ENCODE results near the gene SLC24A3.

The SLC24A3 gene

GRCh38 chr20:19582782-19583181 is 370.3 kb downstream of the SLC24A3 start:
- TF ChIP-seq CTCF (IDR thresholded peaks at IDR 0.05): no peak
- Histone ChIP-seq H3K36me3 (no peaks in the 10 kb centered on the region), H3K9me3 (no peaks in the 10 kb centered on the region)

GRCh38 chr20:19583532-19584175 is 371.2 kb downstream of the SLC24A3 start:
- no peaks in the 10 kb centered on the region for H3K27me3 ChIP-seq
- peak; percentile 84 for TF ChIP-seq CTCF (IDR thresholded peaks at IDR 0.05)
- no peak overlapping the region for H3K4me3 ChIP-seq (ENCODE audit: low read depth in 1 of 2, low read length in 1 of 2)
- no peaks in the 10 kb centered on the region for H3K4me1 ChIP-seq (ENCODE audit: control insufficient read depth in 1 of 2, insufficient read depth in 1 of 2, low read depth in 1 of 2, low read length in 1 of 2)
- H3K9me3 ChIP-seq: no peaks in the 10 kb centered on the region
- H3K36me3 ChIP-seq: no peaks in the 10 kb centered on the region
- H3K27ac ChIP-seq: no peak overlapping the region

More at GRCh38 chr20:19582782-19583181, 370.3 kb downstream of the SLC24A3 start:
- Histone ChIP-seq H3K27me3 (no peaks in the 10 kb centered on the region), H3K4me1 (ENCODE audit: control insufficient read depth in 1 of 2, insufficient read depth in 1 of 2, low read depth in 1 of 2, low read length in 1 of 2) (no peaks in the 10 kb centered on the region), H3K27ac (no peak overlapping the region), H3K4me3 (ENCODE audit: low read depth in 1 of 2, low read length in 1 of 2) (no peak overlapping the region)

- Histone ChIP-seq H3K27me3 (no peaks in the 10 kb centered on the region), H3K4me3 (ENCODE audit: low read depth in 1 of 2, low read length in 1 of 2) (no peak overlapping the region), H3K4me1 (ENCODE audit: control insufficient read depth in 1 of 2, insufficient read depth in 1 of 2, low read depth in 1 of 2, low read length in 1 of 2) (no peaks in the 10 kb centered on the region), H3K36me3 (no peaks in the 10 kb centered on the region), H3K9me3 (no peaks in the 10 kb centered on the region), H3K27ac (no peak overlapping the region)
- no peak for TF ChIP-seq CTCF (IDR thresholded peaks at IDR 0.05)
Observed at GRCh38 chr20:19588241-19588640, 375.8 kb downstream of the SLC24A3 start.

- no peaks in the 10 kb centered on the region for H3K9me3 ChIP-seq
- H3K27ac ChIP-seq: no peak overlapping the region
Observed at GRCh38 chr20:19588732-19589131, 376.3 kb downstream of the SLC24A3 start.

GRCh38 chr20:19589787-19590362 is 377.4 kb downstream of the SLC24A3 start:
- Histone ChIP-seq H3K9me3 (no peaks in the 10 kb centered on the region), H3K4me1 (ENCODE audit: control insufficient read depth in 1 of 2, insufficient read depth in 1 of 2, low read depth in 1 of 2, low read length in 1 of 2) (no peaks in the 10 kb centered on the region)
- TF ChIP-seq CTCF (IDR thresholded peaks at IDR 0.05): no peak

More at GRCh38 chr20:19588732-19589131, 376.3 kb downstream of the SLC24A3 start:
- H3K4me1 ChIP-seq (ENCODE audit: control insufficient read depth in 1 of 2, insufficient read depth in 1 of 2, low read depth in 1 of 2, low read length in 1 of 2): no peaks in the 10 kb centered on the region
- H3K4me3 ChIP-seq (ENCODE audit: low read depth in 1 of 2, low read length in 1 of 2): no peak overlapping the region
- no peaks in the 10 kb centered on the region for H3K27me3 ChIP-seq
- no peak for TF ChIP-seq CTCF (IDR thresholded peaks at IDR 0.05)
- no peaks in the 10 kb centered on the region for H3K36me3 ChIP-seq

More at GRCh38 chr20:19589787-19590362, 377.4 kb downstream of the SLC24A3 start:
- H3K27ac ChIP-seq: no peak overlapping the region
- no peaks in the 10 kb centered on the region for H3K36me3 ChIP-seq
- H3K27me3 ChIP-seq: no peaks in the 10 kb centered on the region
- H3K4me3 ChIP-seq (ENCODE audit: low read depth in 1 of 2, low read length in 1 of 2): no peak overlapping the region
